ENCODE measurements around the gene WDR62. TPM values are rescaled to one million over a fixed set of nuclear protein-coding genes. Genes with fewer than 3 reads are reported as not detected.

WDR62 gene
- 1 to 10 TPM in 5 of 6 donors, under 1 TPM in 1; 1.00 to 7.6 (median 2.4) TPM for total RNA-seq

GRCh38 chr19:36054733-36055686 lies at the start of gene WDR62:
Gene WDR62 (plus strand): TSS chr19:36054897. CDS start chr19:36054972, 75 bp downstream.
- peak within 1 kb of the TSS; percentile 92 to 98 (median 94) for H3K27ac ChIP-seq
- H3K36me3 ChIP-seq, result no peaks in the 10 kb centered on the region
- peak in 1 of 6 experiments; percentile 6 for TF ChIP-seq CTCF (IDR thresholded peaks at IDR 0.05)
- TF ChIP-seq EP300 (IDR thresholded peaks at IDR 0.05), result no peak
- TF ChIP-seq POLR2A (IDR thresholded peaks at IDR 0.05), result peak in 1 of 4 donors; percentile 32
- no peak for TF ChIP-seq POLR2AphosphoS5 (IDR thresholded peaks at IDR 0.05)
- H3K4me1 ChIP-seq, result peaks cover 7 to 20% (median 14%) of the 10 kb centered on the region in 4 donors
- H3K9me3 ChIP-seq, result no peaks in the 10 kb centered on the region
- H3K27me3 ChIP-seq, result no peaks in the 10 kb centered on the region
- ATAC-seq (ENCODE audit: low FRiP score in 2 of 2), result peak; percentile 95
- peak within 1 kb of the TSS; percentile 59 to 86 (median 80) for H3K4me3 ChIP-seq
- DNase-seq, result peak; percentile 91 to 99
- 1 to 2% methylated on average over 19 to 74 of the region's 76 CpGs for WGBS, 2 donors

DNA sequence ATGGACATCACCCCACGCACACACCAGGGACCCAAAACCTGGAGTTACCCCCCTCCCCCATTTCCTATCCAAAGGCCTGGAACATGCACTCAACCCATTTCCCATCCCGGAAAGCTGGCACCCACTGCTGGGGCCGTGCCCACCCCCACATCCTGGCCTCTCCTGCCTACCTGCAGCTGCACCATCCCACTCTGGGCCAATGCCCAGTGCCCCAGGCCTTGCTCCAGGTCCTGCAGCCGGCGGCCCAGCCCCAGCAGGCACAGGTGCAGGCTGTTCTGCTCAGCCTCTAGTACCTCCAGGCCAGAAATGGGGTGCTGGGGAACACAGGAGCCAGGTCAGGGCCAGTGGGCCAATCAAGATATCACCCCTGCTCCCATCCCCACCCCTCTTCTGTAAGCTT lies 47.7 kb upstream of the WDR62 start:
- no peak overlapping the region for H3K27ac ChIP-seq
- 89 to 93% methylated on average over 3 to 5 of the region's 5 CpGs for WGBS, 2 donors
- DNase-seq (no peak), ATAC-seq (ENCODE audit: low FRiP score in 2 of 2) (no peak)
- H3K36me3 ChIP-seq, result peaks cover 0 to 16% (median 0%) of the 10 kb centered on the region in 4 donors
- no peaks in the 10 kb centered on the region for H3K9me3 ChIP-seq
- TF ChIP-seq EP300 (IDR thresholded peaks at IDR 0.05) (no peak), POLR2A (IDR thresholded peaks at IDR 0.05) (no peak), POLR2AphosphoS5 (IDR thresholded peaks at IDR 0.05) (no peak), CTCF (IDR thresholded peaks at IDR 0.05) (no peak)
- no peak overlapping the region for H3K4me3 ChIP-seq
- H3K27me3 ChIP-seq, result no peaks in the 10 kb centered on the region
- peaks cover 10 to 16% (median 11%) of the 10 kb centered on the region in 4 donors for H3K4me1 ChIP-seq

- ATAC-seq (ENCODE audit: low FRiP score in 2 of 2) (peak; percentile 34 to 85), DNase-seq (peak in 1 of 2 donors; percentile 86)
- peaks cover 0 to 14% (median 0%) of the 10 kb centered on the region in 4 donors for H3K36me3 ChIP-seq
- H3K4me1 ChIP-seq, result peaks cover 14 to 21% (median 18%) of the 10 kb centered on the region in 4 donors
- peak within 1 kb of the TSS; percentile 33 to 53 (median 42) for H3K4me3 ChIP-seq
- H3K27ac ChIP-seq, result peak within 1 kb of the TSS; percentile 39 to 76 (median 70)
- no peaks in the 10 kb centered on the region for H3K27me3 ChIP-seq
- TF ChIP-seq CTCF (IDR thresholded peaks at IDR 0.05), result no peak
- TF ChIP-seq POLR2A (IDR thresholded peaks at IDR 0.05), result peak in 1 of 4 donors; percentile 63
- TF ChIP-seq POLR2AphosphoS5 (IDR thresholded peaks at IDR 0.05), result peak in 1 of 2 donors; percentile 48
- H3K9me3 ChIP-seq, result no peaks in the 10 kb centered on the region
- WGBS, 2 donors, result 41 to 48% methylated on average over 8 to 18 of the region's 19 CpGs
These were observed 46.2 kb upstream of the WDR62 start, which contains the start of gene SYNE4 for GRCh38 chr19:36008336-36008978. Gene SYNE4 (minus strand): TSS chr19:36008813. CDS start chr19:36008681, 132 bp downstream.

GRCh38 chr19:36009220-36009619 lies 45.5 kb upstream of the WDR62 start:
- no peaks in the 10 kb centered on the region for H3K27me3 ChIP-seq
- TF ChIP-seq POLR2AphosphoS5 (IDR thresholded peaks at IDR 0.05), result peak in 1 of 2 donors; percentile 43
- TF ChIP-seq POLR2A (IDR thresholded peaks at IDR 0.05), result peak in 1 of 4 donors; percentile 55
- TF ChIP-seq CTCF (IDR thresholded peaks at IDR 0.05), result peak in 1 of 6 experiments; percentile 15
- no peak for TF ChIP-seq EP300 (IDR thresholded peaks at IDR 0.05)
- H3K9me3 ChIP-seq, result no peaks in the 10 kb centered on the region
- ATAC-seq (ENCODE audit: low FRiP score in 2 of 2) (peak; percentile 47 to 81), DNase-seq (peak; percentile 74 to 94)
- peak overlapping the region; percentile 19 to 76 (median 54) for H3K27ac ChIP-seq
- peaks cover 0 to 6% (median 0%) of the 10 kb centered on the region in 4 donors for H3K36me3 ChIP-seq
- WGBS, 2 donors, result 2 to 22% methylated on average over 5 to 14 of the region's 50 CpGs
- peak overlapping the region in 3 of 4 donors; percentile 33 to 53 (median 46) for H3K4me3 ChIP-seq
- H3K4me1 ChIP-seq, result peaks cover 16 to 25% (median 21%) of the 10 kb centered on the region in 4 donors
